WTC11 (cell line): ENCODE measurements around the gene TXNRD1.

ENCODE experiments used
- CBFB ChIP-seq: sonication (generic); formaldehyde crosslinking; IDR thresholded peaks from 2 replicates; pipeline ENCODE4 v1.8.1; 2022; ENCODE audit warnings: mild to moderate bottlenecking, low read depth, missing genetic modification reagents
- CREM ChIP-seq: sonication (generic); formaldehyde crosslinking; IDR thresholded peaks from 2 replicates; pipeline ENCODE4 v1.8.1; 2022; ENCODE audit warnings: mild to moderate bottlenecking, missing genetic modification reagents, moderate library complexity
- HMGA2 ChIP-seq: fragments of 250-450 bp; sonication (Bioruptor Pico); IDR thresholded peaks from 2 replicates; pipeline ENCODE4 v1.4.0; 2021; ENCODE audit warnings: mild to moderate bottlenecking, moderate library complexity
- NR1H2 ChIP-seq: sonication (generic); formaldehyde crosslinking; IDR thresholded peaks from 2 replicates; pipeline ENCODE4 v1.9.0; 2021; ENCODE audit warnings: mild to moderate bottlenecking, moderate library complexity, missing genetic modification reagents
- ZNF263 ChIP-seq: sonication (generic); formaldehyde crosslinking; IDR thresholded peaks from 2 replicates; pipeline ENCODE4 v1.8.1; 2022; ENCODE audit warnings: low read depth, mild to moderate bottlenecking, moderate library complexity, missing genetic modification reagents
- TF ChIP-seq, protein P1 (sequence below): sonication (generic); formaldehyde crosslinking; IDR thresholded peaks from 2 replicates; pipeline ENCODE4 v1.8.1; 2022; ENCODE audit warnings: low read depth, missing genetic modification reagents, borderline replicate concordance
- TF ChIP-seq, protein P2 (sequence below): fragments of 200-600 bp; IDR thresholded peaks from 2 replicates; pipeline ENCODE4 v1.8.0; 2022; ENCODE audit warnings: antibody characterized with exemption
- TF ChIP-seq, protein P3 (sequence below): fragments of 250-450 bp; sonication (Bioruptor Pico); IDR thresholded peaks from 2 replicates; pipeline ENCODE4 v1.9.0; 2021; ENCODE audit warnings: mild to moderate bottlenecking, borderline replicate concordance
- TF ChIP-seq, protein P4 (sequence below): sonication (generic); formaldehyde crosslinking; conservative IDR thresholded peaks from 2 replicates; pipeline ENCODE4 v1.8.1; 2023; ENCODE audit warnings: mild to moderate bottlenecking, low read depth, missing genetic modification reagents, moderate library complexity
- TF ChIP-seq, protein P5 (sequence below): sonication (generic); formaldehyde crosslinking; conservative IDR thresholded peaks from 2 replicates; pipeline ENCODE4 v1.8.1; 2022; ENCODE audit warnings: mild to moderate bottlenecking, missing genetic modification reagents
- TF ChIP-seq, protein P6 (sequence below): sonication (generic); formaldehyde crosslinking; IDR thresholded peaks from 2 replicates; pipeline ENCODE4 v1.8.0; 2023; ENCODE audit warnings: mild to moderate bottlenecking, missing genetic modification reagents
- TF ChIP-seq, protein P7 (sequence below): sonication (generic); formaldehyde crosslinking; IDR thresholded peaks from 2 replicates; pipeline ENCODE4 v1.8.1; 2022; ENCODE audit warnings: mild to moderate bottlenecking, missing genetic modification reagents, moderate library complexity, borderline replicate concordance
- TF ChIP-seq, protein P8 (sequence below): sonication (generic); formaldehyde crosslinking; IDR thresholded peaks from 2 replicates; pipeline ENCODE4 v1.8.0; 2022; ENCODE audit warnings: mild to moderate bottlenecking, missing genetic modification reagents

DNA sequence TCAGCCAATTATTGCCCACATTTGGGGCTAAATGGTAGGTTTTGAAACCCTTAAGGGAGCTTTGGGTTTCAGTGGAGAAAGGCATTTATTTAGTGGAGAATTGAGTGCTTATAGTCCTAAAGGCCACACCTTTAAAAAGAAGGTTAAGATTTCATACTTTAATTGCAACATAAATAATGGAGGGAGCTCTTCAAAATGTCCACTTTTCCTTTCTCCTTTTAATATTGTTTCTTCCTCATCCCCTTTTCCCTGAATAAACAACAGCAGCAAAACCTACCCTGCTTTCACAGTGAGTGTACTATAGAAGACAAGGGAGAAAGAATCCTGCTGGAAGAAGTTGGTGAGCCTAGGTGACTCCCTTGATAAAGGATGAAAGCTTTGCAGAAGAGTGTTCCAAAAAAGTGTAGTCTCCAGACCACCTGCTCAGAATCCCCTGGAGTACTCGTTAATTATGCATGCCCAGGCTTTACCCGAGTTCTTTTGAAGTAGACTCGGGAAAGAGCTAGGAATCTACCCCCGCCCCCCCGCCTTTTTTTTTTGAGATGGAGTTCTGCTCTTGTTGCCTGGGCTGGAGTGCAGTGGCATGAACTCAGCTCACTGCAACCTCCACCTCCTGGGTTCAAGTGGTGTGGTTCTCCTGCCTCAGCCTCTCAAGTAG, 76.4 kb downstream of the TXNRD1 start:
- TF ChIP-seq, protein P1, sequence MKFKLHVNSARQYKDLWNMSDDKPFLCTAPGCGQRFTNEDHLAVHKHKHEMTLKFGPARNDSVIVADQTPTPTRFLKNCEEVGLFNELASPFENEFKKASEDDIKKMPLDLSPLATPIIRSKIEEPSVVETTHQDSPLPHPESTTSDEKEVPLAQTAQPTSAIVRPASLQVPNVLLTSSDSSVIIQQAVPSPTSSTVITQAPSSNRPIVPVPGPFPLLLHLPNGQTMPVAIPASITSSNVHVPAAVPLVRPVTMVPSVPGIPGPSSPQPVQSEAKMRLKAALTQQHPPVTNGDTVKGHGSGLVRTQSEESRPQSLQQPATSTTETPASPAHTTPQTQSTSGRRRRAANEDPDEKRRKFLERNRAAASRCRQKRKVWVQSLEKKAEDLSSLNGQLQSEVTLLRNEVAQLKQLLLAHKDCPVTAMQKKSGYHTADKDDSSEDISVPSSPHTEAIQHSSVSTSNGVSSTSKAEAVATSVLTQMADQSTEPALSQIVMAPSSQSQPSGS (CRISPR knock-in tag) = no peak
- TF ChIP-seq, protein P2, sequence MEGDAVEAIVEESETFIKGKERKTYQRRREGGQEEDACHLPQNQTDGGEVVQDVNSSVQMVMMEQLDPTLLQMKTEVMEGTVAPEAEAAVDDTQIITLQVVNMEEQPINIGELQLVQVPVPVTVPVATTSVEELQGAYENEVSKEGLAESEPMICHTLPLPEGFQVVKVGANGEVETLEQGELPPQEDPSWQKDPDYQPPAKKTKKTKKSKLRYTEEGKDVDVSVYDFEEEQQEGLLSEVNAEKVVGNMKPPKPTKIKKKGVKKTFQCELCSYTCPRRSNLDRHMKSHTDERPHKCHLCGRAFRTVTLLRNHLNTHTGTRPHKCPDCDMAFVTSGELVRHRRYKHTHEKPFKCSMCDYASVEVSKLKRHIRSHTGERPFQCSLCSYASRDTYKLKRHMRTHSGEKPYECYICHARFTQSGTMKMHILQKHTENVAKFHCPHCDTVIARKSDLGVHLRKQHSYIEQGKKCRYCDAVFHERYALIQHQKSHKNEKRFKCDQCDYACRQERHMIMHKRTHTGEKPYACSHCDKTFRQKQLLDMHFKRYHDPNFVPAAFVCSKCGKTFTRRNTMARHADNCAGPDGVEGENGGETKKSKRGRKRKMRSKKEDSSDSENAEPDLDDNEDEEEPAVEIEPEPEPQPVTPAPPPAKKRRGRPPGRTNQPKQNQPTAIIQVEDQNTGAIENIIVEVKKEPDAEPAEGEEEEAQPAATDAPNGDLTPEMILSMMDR = no peak
- TF ChIP-seq, protein P3, sequence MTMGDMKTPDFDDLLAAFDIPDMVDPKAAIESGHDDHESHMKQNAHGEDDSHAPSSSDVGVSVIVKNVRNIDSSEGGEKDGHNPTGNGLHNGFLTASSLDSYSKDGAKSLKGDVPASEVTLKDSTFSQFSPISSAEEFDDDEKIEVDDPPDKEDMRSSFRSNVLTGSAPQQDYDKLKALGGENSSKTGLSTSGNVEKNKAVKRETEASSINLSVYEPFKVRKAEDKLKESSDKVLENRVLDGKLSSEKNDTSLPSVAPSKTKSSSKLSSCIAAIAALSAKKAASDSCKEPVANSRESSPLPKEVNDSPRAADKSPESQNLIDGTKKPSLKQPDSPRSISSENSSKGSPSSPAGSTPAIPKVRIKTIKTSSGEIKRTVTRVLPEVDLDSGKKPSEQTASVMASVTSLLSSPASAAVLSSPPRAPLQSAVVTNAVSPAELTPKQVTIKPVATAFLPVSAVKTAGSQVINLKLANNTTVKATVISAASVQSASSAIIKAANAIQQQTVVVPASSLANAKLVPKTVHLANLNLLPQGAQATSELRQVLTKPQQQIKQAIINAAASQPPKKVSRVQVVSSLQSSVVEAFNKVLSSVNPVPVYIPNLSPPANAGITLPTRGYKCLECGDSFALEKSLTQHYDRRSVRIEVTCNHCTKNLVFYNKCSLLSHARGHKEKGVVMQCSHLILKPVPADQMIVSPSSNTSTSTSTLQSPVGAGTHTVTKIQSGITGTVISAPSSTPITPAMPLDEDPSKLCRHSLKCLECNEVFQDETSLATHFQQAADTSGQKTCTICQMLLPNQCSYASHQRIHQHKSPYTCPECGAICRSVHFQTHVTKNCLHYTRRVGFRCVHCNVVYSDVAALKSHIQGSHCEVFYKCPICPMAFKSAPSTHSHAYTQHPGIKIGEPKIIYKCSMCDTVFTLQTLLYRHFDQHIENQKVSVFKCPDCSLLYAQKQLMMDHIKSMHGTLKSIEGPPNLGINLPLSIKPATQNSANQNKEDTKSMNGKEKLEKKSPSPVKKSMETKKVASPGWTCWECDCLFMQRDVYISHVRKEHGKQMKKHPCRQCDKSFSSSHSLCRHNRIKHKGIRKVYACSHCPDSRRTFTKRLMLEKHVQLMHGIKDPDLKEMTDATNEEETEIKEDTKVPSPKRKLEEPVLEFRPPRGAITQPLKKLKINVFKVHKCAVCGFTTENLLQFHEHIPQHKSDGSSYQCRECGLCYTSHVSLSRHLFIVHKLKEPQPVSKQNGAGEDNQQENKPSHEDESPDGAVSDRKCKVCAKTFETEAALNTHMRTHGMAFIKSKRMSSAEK = no peak
- TF ChIP-seq, protein P4, sequence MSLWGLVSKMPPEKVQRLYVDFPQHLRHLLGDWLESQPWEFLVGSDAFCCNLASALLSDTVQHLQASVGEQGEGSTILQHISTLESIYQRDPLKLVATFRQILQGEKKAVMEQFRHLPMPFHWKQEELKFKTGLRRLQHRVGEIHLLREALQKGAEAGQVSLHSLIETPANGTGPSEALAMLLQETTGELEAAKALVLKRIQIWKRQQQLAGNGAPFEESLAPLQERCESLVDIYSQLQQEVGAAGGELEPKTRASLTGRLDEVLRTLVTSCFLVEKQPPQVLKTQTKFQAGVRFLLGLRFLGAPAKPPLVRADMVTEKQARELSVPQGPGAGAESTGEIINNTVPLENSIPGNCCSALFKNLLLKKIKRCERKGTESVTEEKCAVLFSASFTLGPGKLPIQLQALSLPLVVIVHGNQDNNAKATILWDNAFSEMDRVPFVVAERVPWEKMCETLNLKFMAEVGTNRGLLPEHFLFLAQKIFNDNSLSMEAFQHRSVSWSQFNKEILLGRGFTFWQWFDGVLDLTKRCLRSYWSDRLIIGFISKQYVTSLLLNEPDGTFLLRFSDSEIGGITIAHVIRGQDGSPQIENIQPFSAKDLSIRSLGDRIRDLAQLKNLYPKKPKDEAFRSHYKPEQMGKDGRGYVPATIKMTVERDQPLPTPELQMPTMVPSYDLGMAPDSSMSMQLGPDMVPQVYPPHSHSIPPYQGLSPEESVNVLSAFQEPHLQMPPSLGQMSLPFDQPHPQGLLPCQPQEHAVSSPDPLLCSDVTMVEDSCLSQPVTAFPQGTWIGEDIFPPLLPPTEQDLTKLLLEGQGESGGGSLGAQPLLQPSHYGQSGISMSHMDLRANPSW = no peak
- TF ChIP-seq, protein P5, sequence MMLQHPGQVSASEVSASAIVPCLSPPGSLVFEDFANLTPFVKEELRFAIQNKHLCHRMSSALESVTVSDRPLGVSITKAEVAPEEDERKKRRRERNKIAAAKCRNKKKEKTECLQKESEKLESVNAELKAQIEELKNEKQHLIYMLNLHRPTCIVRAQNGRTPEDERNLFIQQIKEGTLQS = no peak
- TF ChIP-seq, protein P6, sequence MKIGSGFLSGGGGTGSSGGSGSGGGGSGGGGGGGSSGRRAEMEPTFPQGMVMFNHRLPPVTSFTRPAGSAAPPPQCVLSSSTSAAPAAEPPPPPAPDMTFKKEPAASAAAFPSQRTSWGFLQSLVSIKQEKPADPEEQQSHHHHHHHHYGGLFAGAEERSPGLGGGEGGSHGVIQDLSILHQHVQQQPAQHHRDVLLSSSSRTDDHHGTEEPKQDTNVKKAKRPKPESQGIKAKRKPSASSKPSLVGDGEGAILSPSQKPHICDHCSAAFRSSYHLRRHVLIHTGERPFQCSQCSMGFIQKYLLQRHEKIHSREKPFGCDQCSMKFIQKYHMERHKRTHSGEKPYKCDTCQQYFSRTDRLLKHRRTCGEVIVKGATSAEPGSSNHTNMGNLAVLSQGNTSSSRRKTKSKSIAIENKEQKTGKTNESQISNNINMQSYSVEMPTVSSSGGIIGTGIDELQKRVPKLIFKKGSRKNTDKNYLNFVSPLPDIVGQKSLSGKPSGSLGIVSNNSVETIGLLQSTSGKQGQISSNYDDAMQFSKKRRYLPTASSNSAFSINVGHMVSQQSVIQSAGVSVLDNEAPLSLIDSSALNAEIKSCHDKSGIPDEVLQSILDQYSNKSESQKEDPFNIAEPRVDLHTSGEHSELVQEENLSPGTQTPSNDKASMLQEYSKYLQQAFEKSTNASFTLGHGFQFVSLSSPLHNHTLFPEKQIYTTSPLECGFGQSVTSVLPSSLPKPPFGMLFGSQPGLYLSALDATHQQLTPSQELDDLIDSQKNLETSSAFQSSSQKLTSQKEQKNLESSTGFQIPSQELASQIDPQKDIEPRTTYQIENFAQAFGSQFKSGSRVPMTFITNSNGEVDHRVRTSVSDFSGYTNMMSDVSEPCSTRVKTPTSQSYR (CRISPR knock-in tag) = no peak
- no peak for TF ChIP-seq CREM (CRISPR knock-in tag)
- no peak for TF ChIP-seq HMGA2 (CRISPR knock-in tag)
- TF ChIP-seq, protein P7, sequence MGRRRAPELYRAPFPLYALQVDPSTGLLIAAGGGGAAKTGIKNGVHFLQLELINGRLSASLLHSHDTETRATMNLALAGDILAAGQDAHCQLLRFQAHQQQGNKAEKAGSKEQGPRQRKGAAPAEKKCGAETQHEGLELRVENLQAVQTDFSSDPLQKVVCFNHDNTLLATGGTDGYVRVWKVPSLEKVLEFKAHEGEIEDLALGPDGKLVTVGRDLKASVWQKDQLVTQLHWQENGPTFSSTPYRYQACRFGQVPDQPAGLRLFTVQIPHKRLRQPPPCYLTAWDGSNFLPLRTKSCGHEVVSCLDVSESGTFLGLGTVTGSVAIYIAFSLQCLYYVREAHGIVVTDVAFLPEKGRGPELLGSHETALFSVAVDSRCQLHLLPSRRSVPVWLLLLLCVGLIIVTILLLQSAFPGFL (CRISPR knock-in tag) = no peak
- TF ChIP-seq, protein P8, sequence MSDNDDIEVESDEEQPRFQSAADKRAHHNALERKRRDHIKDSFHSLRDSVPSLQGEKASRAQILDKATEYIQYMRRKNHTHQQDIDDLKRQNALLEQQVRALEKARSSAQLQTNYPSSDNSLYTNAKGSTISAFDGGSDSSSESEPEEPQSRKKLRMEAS = no peak
- no peak for TF ChIP-seq NR1H2 (CRISPR knock-in tag)
- no peak for TF ChIP-seq ZNF263
- TF ChIP-seq CBFB (CRISPR knock-in tag) = no peak
